ENCODE results near the gene TBC1D22A. TPM values are rescaled to one million over a fixed set of nuclear protein-coding genes. Genes with fewer than 3 reads are reported as not detected.

Gene TBC1D22A
- total and polyA plus RNA-seq, 9 of the 15 experiments (the other 6 are each of a cell fraction or from before 2014, with no cell fraction given), result 0.20 to 11.5 (median 5.2) TPM

DNA sequence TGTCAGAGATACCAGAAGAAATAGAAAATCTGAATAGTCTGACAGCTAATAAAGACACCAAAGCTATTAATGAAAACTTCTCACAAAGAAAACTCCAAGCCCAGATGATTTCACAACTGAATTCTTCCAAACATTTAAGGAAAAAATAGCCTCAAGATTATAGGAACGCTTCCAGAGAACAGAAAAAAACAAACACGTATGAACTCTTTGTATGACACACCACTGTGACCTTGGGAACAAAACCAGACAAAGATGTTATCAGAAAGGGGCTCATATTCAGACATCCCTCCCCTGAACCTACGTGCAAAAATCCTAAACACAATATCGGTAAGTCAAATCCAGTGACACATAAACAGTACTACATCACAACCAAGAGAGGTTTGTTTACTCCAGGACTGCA lies 47.9 kb upstream of the TBC1D22A start:
- Histone ChIP-seq H3K9me1 (ENCODE audit: control insufficient read depth, insufficient read depth, low read length) (no peaks in the 10 kb centered on the region), H3K4me1 (replicated peaks in 1 of 2; ENCODE audit: control insufficient read depth in 2 of 2, insufficient read depth in 2 of 2, low read length in 2 of 2) (no peaks in the 10 kb centered on the region), H3K9ac (ENCODE audit: insufficient read depth in 1 of 2, low read depth in 2 of 2, low read length in 2 of 2) (no peak overlapping the region), H3K27me3 (ENCODE audit: control insufficient read depth in 2 of 2, insufficient read depth in 2 of 2, low read length in 2 of 2) (no peaks in the 10 kb centered on the region), H3K4me2 (ENCODE audit: insufficient read depth, low read length) (no peak overlapping the region), H3K27ac (ENCODE audit: extremely low read depth, low read depth, low read length) (no peak overlapping the region), H2AFZ (ENCODE audit: low read depth, low read length) (no peak overlapping the region), H3K36me3 (ENCODE audit: control insufficient read depth, insufficient read depth, low read length) (peaks cover 31% of the 10 kb centered on the region; the same call in 2 of the 3 replicates), H4K20me1 (replicated peaks; ENCODE audit: control insufficient read depth, insufficient read depth, low read length) (no peaks in the 10 kb centered on the region; the same call in 1 of the 2 replicates), H3K4me3 (no peak overlapping the region), H3K79me2 (ENCODE audit: control insufficient read depth, insufficient read depth, low read length) (no peaks in the 10 kb centered on the region), H3K9me3 (replicated peaks; ENCODE audit: control insufficient read depth, insufficient read depth, low read depth, low read length) (no peaks in the 10 kb centered on the region)
- in situ Hi-C loops (cut with MboI), result no loop called here
- no peak for FAIRE-seq
- no peak for DNase-seq (ENCODE audit: extremely low read depth in 1 of 4, low spot score in 3 of 4)
- ATAC-seq, result no peak
- WGBS (ENCODE audit: insufficient coverage, low coverage, missing lambda C conversion rate), result 29% methylated on average over 4 of the region's 4 CpGs
- ChIA-PET POLR2A (interaction anchor here (0.6 to 0.7 kb wide), 2 partner anchors 26 to 152 kb away, joined by 3 to 4 read pairs; no protein-coding TSS in a partner anchor), CTCF (ENCODE audit: low intra/inter-chr PET ratio) (no interaction called here)
- intact Hi-C loops (cut with micrococcal nuclease), result no loop called here
- BruUV-seq (replicated peaks), result no TSS peak
- TF ChIP-seq MTA2 (IDR thresholded peaks at IDR 0.05; ENCODE audit: low read depth), result no peak
- TF ChIP-seq ZNF785 (CRISPR knock-in tag; IDR thresholded peaks at IDR 0.05), result no peak
- TF ChIP-seq, protein P1, sequence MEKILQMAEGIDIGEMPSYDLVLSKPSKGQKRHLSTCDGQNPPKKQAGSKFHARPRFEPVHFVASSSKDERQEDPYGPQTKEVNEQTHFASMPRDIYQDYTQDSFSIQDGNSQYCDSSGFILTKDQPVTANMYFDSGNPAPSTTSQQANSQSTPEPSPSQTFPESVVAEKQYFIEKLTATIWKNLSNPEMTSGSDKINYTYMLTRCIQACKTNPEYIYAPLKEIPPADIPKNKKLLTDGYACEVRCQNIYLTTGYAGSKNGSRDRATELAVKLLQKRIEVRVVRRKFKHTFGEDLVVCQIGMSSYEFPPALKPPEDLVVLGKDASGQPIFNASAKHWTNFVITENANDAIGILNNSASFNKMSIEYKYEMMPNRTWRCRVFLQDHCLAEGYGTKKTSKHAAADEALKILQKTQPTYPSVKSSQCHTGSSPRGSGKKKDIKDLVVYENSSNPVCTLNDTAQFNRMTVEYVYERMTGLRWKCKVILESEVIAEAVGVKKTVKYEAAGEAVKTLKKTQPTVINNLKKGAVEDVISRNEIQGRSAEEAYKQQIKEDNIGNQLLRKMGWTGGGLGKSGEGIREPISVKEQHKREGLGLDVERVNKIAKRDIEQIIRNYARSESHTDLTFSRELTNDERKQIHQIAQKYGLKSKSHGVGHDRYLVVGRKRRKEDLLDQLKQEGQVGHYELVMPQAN (IDR thresholded peaks at IDR 0.05; ENCODE audit: borderline replicate concordance), result no peak
- TF ChIP-seq, protein P2, sequence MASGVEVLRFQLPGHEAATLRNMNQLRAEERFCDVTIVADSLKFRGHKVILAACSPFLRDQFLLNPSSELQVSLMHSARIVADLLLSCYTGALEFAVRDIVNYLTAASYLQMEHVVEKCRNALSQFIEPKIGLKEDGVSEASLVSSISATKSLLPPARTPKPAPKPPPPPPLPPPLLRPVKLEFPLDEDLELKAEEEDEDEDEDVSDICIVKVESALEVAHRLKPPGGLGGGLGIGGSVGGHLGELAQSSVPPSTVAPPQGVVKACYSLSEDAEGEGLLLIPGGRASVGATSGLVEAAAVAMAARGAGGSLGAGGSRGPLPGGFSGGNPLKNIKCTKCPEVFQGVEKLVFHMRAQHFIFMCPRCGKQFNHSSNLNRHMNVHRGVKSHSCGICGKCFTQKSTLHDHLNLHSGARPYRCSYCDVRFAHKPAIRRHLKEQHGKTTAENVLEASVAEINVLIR (CRISPR knock-in tag; IDR thresholded peaks at IDR 0.05), result no peak
- no peak for TF ChIP-seq GTF2E2 (tag; IDR thresholded peaks at IDR 0.05)
- TF ChIP-seq, protein P3, sequence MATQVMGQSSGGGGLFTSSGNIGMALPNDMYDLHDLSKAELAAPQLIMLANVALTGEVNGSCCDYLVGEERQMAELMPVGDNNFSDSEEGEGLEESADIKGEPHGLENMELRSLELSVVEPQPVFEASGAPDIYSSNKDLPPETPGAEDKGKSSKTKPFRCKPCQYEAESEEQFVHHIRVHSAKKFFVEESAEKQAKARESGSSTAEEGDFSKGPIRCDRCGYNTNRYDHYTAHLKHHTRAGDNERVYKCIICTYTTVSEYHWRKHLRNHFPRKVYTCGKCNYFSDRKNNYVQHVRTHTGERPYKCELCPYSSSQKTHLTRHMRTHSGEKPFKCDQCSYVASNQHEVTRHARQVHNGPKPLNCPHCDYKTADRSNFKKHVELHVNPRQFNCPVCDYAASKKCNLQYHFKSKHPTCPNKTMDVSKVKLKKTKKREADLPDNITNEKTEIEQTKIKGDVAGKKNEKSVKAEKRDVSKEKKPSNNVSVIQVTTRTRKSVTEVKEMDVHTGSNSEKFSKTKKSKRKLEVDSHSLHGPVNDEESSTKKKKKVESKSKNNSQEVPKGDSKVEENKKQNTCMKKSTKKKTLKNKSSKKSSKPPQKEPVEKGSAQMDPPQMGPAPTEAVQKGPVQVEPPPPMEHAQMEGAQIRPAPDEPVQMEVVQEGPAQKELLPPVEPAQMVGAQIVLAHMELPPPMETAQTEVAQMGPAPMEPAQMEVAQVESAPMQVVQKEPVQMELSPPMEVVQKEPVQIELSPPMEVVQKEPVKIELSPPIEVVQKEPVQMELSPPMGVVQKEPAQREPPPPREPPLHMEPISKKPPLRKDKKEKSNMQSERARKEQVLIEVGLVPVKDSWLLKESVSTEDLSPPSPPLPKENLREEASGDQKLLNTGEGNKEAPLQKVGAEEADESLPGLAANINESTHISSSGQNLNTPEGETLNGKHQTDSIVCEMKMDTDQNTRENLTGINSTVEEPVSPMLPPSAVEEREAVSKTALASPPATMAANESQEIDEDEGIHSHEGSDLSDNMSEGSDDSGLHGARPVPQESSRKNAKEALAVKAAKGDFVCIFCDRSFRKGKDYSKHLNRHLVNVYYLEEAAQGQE (IDR thresholded peaks at IDR 0.05; ENCODE audit: borderline replicate concordance), result no peak
- TF ChIP-seq, protein P3 (CRISPR knock-in tag; IDR thresholded peaks at IDR 0.05; ENCODE audit: low read depth), result no peak
- TF ChIP-seq ZNF76 (CRISPR knock-in tag; IDR thresholded peaks at IDR 0.05; ENCODE audit: borderline replicate concordance), result no peak
- no peak for TF ChIP-seq ZNF780A (CRISPR knock-in tag; IDR thresholded peaks at IDR 0.05)

All from K562 (cell line).